ENCODE results near the gene MRPL12.

DNA sequence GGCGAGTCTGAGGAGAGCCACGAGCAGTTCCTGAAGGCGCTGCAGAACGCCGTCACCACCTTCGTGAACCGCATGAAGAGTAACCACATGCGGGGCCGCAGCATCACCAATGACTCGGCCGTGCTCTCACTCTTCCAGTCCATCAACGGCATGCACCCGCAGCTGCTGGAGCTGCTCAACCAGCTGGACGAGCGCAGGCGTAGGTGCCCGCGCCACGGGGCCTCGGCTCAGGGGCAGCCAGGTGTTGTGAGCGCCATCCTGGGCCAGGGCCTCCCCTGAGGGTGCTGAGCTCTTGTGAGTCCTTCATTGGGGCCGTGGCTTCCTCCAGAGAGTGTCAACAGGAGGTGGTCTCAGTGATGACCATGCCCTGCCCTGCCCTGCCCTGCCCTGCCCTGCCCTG lies 7.4 kb upstream of the MRPL12 start:
- TF ChIP-seq, protein P1, sequence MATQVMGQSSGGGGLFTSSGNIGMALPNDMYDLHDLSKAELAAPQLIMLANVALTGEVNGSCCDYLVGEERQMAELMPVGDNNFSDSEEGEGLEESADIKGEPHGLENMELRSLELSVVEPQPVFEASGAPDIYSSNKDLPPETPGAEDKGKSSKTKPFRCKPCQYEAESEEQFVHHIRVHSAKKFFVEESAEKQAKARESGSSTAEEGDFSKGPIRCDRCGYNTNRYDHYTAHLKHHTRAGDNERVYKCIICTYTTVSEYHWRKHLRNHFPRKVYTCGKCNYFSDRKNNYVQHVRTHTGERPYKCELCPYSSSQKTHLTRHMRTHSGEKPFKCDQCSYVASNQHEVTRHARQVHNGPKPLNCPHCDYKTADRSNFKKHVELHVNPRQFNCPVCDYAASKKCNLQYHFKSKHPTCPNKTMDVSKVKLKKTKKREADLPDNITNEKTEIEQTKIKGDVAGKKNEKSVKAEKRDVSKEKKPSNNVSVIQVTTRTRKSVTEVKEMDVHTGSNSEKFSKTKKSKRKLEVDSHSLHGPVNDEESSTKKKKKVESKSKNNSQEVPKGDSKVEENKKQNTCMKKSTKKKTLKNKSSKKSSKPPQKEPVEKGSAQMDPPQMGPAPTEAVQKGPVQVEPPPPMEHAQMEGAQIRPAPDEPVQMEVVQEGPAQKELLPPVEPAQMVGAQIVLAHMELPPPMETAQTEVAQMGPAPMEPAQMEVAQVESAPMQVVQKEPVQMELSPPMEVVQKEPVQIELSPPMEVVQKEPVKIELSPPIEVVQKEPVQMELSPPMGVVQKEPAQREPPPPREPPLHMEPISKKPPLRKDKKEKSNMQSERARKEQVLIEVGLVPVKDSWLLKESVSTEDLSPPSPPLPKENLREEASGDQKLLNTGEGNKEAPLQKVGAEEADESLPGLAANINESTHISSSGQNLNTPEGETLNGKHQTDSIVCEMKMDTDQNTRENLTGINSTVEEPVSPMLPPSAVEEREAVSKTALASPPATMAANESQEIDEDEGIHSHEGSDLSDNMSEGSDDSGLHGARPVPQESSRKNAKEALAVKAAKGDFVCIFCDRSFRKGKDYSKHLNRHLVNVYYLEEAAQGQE (IDR thresholded peaks at IDR 0.05; ENCODE audit: insufficient replicate concordance, low read depth) = no peak
- no peak; the same call in 1 of the 2 replicates for TF ChIP-seq POLR2AphosphoS5 (IDR thresholded peaks at IDR 0.05; ENCODE audit: low read depth)
- TF ChIP-seq, protein P2, sequence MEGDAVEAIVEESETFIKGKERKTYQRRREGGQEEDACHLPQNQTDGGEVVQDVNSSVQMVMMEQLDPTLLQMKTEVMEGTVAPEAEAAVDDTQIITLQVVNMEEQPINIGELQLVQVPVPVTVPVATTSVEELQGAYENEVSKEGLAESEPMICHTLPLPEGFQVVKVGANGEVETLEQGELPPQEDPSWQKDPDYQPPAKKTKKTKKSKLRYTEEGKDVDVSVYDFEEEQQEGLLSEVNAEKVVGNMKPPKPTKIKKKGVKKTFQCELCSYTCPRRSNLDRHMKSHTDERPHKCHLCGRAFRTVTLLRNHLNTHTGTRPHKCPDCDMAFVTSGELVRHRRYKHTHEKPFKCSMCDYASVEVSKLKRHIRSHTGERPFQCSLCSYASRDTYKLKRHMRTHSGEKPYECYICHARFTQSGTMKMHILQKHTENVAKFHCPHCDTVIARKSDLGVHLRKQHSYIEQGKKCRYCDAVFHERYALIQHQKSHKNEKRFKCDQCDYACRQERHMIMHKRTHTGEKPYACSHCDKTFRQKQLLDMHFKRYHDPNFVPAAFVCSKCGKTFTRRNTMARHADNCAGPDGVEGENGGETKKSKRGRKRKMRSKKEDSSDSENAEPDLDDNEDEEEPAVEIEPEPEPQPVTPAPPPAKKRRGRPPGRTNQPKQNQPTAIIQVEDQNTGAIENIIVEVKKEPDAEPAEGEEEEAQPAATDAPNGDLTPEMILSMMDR (IDR thresholded peaks at IDR 0.05; ENCODE audit: insufficient read depth, low read length) = no peak
- no peak for TF ChIP-seq GABPA (IDR thresholded peaks at IDR 0.05; ENCODE audit: low read depth)
- TF ChIP-seq SPI1 (IDR thresholded peaks at IDR 0.05; ENCODE audit: borderline replicate concordance, low read depth) = no peak

Measured in HL-60 (cell line).